Tibial artery (tissue), 4 donors: Measurements from ENCODE around the gene FGFRL1.
"Not testable (repeated sequence)": the region's sequence is repeated elsewhere in the genome, so short reads cannot be mapped to it uniquely, and the experiment has no call there.

ENCODE experiments used
- DNase-seq, 2 donors: peaks; one replicate each; pipeline ENCODE4 v3.0.0-alpha.2; 2019
- H3K27ac ChIP-seq, 2 donors: fragments of 200-600 bp; sonication (generic) in 1 of 2; 1 replicate in 1 of 2; 2 replicates in 1 of 2; pipeline ENCODE4 v1.5.1; 2018 to 2019; ENCODE audit warnings: mild to moderate bottlenecking in 1 of 2
- H3K27me3 ChIP-seq, 2 donors: fragments of 200-600 bp; sonication (generic) in 1 of 2; one replicate each; pipeline versions ENCODE4 v1.5.1 to v1.6.0; 2016 to 2019
- H3K36me3 ChIP-seq, 3 donors: fragments of 200-600 bp; sonication (generic) in 2 of 3; one replicate each; pipeline ENCODE4 v1.5.1; 2016 to 2019; ENCODE audit warnings: mild to moderate bottlenecking in 2 of 3
- H3K4me1 ChIP-seq, 4 donors: fragments of 200-600 bp; sonication (generic) in 2 of 4; 1 replicate in 3 of 4; 2 replicates in 1 of 4; pipeline ENCODE4 v1.5.1; 2016 to 2019
- H3K4me3 ChIP-seq, 2 donors: fragments of 200-600 bp; sonication (generic) in 1 of 2; 1 replicate in 1 of 2; 2 replicates in 1 of 2; pipeline ENCODE4 v1.5.1; 2018 to 2019; ENCODE audit warnings: mild to moderate bottlenecking in 2 of 2
- H3K9me3 ChIP-seq, 3 donors: fragments of 200-600 bp; sonication (generic) in 1 of 3; one replicate each; pipeline ENCODE4 v1.5.1; 2016 to 2019
- CTCF ChIP-seq, 2 experiments: fragments of 200-600 bp in 1 of 2; fragments of 450-650 bp in 1 of 2; IDR thresholded peaks; one replicate each; pipeline ENCODE4 v1.5.1; 2017 to 2019; ENCODE audit warnings: antibody characterized with exemption in 2 of 2, mild to moderate bottlenecking in 1 of 2, moderate library complexity in 1 of 2
- intact Hi-C: fragments of 100-400 bp; cut with DNase I; formaldehyde crosslinking; loops from one replicate; pipeline ENCODE4 v1.15.0; 2023; ENCODE audit warnings: low total_unique reads

The FGFRL1 gene

GRCh38 chr4:1045595-1046201 lies 34.3 kb downstream of the FGFRL1 start:
- intact Hi-C loops = no loop called here
- H3K9me3 ChIP-seq = no peaks in the 10 kb centered on the region
- H3K27ac ChIP-seq = peak overlapping the region; percentile 64 to 79
- H3K27me3 ChIP-seq = peaks cover 0 to 33% of the 10 kb centered on the region in 2 donors
- H3K4me3 ChIP-seq = no peak overlapping the region
- no peaks in the 10 kb centered on the region for H3K36me3 ChIP-seq
- TF ChIP-seq CTCF (IDR thresholded peaks at IDR 0.05) = no peak
- peaks cover 8 to 69% (median 56%) of the 10 kb centered on the region in 4 donors for H3K4me1 ChIP-seq
- DNase-seq = peak in 1 of 2 donors; percentile 53

- DNase-seq = peak; percentile 57 to 83
- intact Hi-C loops, H3K36me3 ChIP-seq, H3K9me3 ChIP-seq: not testable (repeated sequence)
- Histone ChIP-seq H3K27me3 (peaks cover 0 to 42% of the 10 kb centered on the region in 2 donors), H3K4me3 (peak overlapping the region; percentile 30 to 39), H3K27ac (peak overlapping the region; percentile 41 to 42), H3K4me1 (peaks cover 8 to 60% (median 48%) of the 10 kb centered on the region in 4 donors)
These were observed 35.2 kb downstream of the FGFRL1 start for GRCh38 chr4:1046581-1047011.

- no peak for TF ChIP-seq CTCF (IDR thresholded peaks at IDR 0.05)
- peaks cover 8 to 56% (median 42%) of the 10 kb centered on the region in 4 donors for H3K4me1 ChIP-seq
- peaks cover 0 to 49% of the 10 kb centered on the region in 2 donors for H3K27me3 ChIP-seq
- H3K9me3 ChIP-seq = no peaks in the 10 kb centered on the region
- intact Hi-C loops = no loop called here
- H3K4me3 ChIP-seq = peak overlapping the region; percentile 30 to 39
- peak overlapping the region; percentile 41 to 42 for H3K27ac ChIP-seq
- H3K36me3 ChIP-seq = no peaks in the 10 kb centered on the region
- DNase-seq = peak; percentile 24 to 76
These were observed 35.9 kb downstream of the FGFRL1 start for GRCh38 chr4:1047106-1047975.

- peak overlapping the region in 1 of 2 donors; percentile 39 for H3K4me3 ChIP-seq
- intact Hi-C loops = no loop called here
- DNase-seq = peak in 1 of 2 donors; percentile 63
These were observed 36.7 kb downstream of the FGFRL1 start for GRCh38 chr4:1047976-1048772.

More at GRCh38 chr4:1047976-1048772, 36.7 kb downstream of the FGFRL1 start:
- Histone ChIP-seq H3K9me3 (no peaks in the 10 kb centered on the region), H3K36me3 (no peaks in the 10 kb centered on the region), H3K27ac (peak overlapping the region in 1 of 2 donors; percentile 42), H3K4me1 (peaks cover 7 to 57% (median 43%) of the 10 kb centered on the region in 4 donors), H3K27me3 (peaks cover 0 to 58% of the 10 kb centered on the region in 2 donors)
- no peak for TF ChIP-seq CTCF (IDR thresholded peaks at IDR 0.05)
